ENCODE results near the gene G6PC1.
"Not testable (repeated sequence)": the region's sequence is repeated elsewhere in the genome, so short reads cannot be mapped to it uniquely, and the experiment has no call there.

Gene G6PC1

DNA sequence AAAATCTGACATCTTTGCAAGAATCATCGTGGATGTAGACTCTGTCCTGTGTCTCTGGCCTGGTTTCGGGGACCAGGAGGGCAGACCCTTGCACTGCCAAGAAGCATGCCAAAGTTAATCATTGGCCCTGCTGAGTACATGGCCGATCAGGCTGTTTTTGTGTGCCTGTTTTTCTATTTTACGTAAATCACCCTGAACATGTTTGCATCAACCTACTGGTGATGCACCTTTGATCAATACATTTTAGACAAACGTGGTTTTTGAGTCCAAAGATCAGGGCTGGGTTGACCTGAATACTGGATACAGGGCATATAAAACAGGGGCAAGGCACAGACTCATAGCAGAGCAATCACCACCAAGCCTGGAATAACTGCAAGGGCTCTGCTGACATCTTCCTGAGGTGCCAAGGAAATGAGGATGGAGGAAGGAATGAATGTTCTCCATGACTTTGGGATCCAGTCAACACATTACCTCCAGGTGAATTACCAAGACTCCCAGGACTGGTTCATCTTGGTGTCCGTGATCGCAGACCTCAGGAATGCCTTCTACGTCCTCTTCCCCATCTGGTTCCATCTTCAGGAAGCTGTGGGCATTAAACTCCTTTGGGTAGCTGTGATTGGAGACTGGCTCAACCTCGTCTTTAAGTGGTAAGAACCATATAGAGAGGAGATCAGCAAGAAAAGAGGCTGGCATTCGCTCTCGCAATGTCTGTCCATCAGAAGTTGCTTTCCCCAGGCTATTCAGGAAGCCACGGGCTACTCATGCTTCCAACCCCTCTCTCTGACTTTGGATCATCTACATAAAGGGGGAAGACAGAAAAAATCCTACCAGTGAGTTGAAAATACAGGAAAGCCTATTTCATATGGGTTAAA, at the start of gene G6PC1:
TSS of gene G6PC1 (plus strand) at position 340 of the 872 bp plus-strand sequence. CDS start at position 418, 78 bp downstream.
- H3K27ac Mint-ChIP-seq, result no peak within 1 kb of the TSS
- DNase-seq (no peak), ATAC-seq (no peak)
- no peaks in the 10 kb centered on the region for H3K4me1 Mint-ChIP-seq
- H3K9me3 Mint-ChIP-seq, result no peaks in the 10 kb centered on the region
- H3K36me3 Mint-ChIP-seq (ENCODE audit: low read depth), result no peaks in the 10 kb centered on the region
- no peak within 1 kb of the TSS for H3K4me3 Mint-ChIP-seq
- peaks cover 19% of the 10 kb centered on the region for H3K27me3 Mint-ChIP-seq

DNA sequence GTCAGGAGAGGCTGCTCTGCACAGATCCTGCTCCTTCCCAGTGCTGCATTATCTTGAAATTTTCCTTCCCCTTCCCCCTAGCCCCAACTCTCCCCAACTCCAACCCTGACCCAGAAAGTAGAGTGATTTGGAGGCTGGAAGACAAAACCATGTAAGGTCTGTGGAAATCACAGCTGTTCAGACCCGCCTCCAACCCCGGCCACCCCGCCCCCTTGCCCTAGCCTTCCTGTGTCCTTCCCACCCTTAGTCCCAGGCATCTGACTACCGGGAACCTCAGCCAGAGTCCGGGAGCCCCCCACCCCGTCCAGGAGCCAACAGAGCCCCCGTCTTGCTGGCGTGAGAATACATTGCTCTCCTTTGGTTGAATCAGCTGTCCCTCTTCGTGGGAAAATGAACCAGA, 49.6 kb upstream of the G6PC1 start, which contains the start of gene AOC3:
TSS of gene AOC3 (plus strand) at position 246 of the 400 bp plus-strand sequence. CDS start at position 391, 145 bp downstream.
- Mint-ChIP-seq H3K36me3 (ENCODE audit: low read depth) (no peaks in the 10 kb centered on the region), H3K27me3 (peaks cover 3% of the 10 kb centered on the region), H3K4me1 (peaks cover 15% of the 10 kb centered on the region), H3K9me3 (no peaks in the 10 kb centered on the region), H3K4me3 (no peak within 1 kb of the TSS), H3K27ac (no peak within 1 kb of the TSS)
- DNase-seq (no peak), ATAC-seq (no peak)

DNA sequence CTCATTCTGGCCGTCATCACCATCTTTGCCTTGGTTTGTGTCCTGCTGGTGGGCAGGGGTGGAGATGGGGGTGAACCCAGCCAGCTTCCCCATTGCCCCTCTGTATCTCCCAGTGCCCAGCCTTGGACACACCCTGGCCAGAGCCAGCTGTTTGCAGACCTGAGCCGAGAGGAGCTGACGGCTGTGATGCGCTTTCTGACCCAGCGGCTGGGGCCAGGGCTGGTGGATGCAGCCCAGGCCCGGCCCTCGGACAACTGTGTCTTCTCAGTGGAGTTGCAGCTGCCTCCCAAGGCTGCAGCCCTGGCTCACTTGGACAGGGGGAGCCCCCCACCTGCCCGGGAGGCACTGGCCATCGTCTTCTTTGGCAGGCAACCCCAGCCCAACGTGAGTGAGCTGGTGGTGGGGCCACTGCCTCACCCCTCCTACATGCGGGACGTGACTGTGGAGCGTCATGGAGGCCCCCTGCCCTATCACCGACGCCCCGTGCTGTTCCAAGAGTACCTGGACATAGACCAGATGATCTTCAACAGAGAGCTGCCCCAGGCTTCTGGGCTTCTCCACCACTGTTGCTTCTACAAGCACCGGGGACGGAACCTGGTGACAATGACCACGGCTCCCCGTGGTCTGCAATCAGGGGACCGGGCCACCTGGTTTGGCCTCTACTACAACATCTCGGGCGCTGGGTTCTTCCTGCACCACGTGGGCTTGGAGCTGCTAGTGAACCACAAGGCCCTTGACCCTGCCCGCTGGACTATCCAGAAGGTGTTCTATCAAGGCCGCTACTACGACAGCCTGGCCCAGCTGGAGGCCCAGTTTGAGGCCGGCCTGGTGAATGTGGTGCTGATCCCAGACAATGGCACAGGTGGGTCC, 49.0 kb upstream of the G6PC1 start:
- not testable (repeated sequence) for DNase-seq; H3K4me1 Mint-ChIP-seq; H3K4me3 Mint-ChIP-seq; H3K9me3 Mint-ChIP-seq; H3K36me3 Mint-ChIP-seq (ENCODE audit: low read depth); H3K27ac Mint-ChIP-seq; H3K27me3 Mint-ChIP-seq; ATAC-seq

DNA sequence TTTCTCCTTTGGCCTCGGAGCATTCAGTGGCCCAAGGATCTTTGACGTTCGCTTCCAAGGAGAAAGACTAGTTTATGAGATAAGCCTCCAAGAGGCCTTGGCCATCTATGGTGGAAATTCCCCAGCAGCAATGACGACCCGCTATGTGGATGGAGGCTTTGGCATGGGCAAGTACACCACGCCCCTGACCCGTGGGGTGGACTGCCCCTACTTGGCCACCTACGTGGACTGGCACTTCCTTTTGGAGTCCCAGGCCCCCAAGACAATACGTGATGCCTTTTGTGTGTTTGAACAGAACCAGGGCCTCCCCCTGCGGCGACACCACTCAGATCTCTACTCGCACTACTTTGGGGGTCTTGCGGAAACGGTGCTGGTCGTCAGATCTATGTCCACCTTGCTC, 48.2 kb upstream of the G6PC1 start:
- no peak overlapping the region for H3K4me3 Mint-ChIP-seq
- peaks cover 3% of the 10 kb centered on the region for H3K4me1 Mint-ChIP-seq
- no peaks in the 10 kb centered on the region for H3K36me3 Mint-ChIP-seq (ENCODE audit: low read depth)
- no peak overlapping the region for H3K27ac Mint-ChIP-seq
- peaks cover 3% of the 10 kb centered on the region for H3K27me3 Mint-ChIP-seq
- ATAC-seq, result no peak
- no peaks in the 10 kb centered on the region for H3K9me3 Mint-ChIP-seq
- DNase-seq, result no peak

DNA sequence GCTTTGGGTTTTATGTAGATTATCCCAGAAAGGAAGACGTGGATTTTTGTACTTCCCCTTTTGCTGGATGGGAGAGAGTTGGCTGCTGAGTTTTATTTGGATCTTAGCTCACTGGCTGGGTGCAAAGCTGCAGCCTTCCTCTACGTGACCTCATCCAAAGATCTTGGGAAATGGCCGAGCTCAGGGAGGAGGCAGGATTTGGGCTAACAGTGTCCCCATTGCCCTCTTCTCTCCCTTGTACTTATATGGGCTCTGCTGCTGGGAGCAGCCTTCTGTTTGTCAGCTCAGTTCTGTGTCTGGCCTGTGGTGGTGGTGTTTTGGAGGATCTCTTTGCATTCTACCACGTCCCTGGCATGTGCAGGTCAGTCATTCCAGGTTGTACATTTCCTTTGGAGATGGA, 47.6 kb upstream of the G6PC1 start:
- H3K36me3 Mint-ChIP-seq (ENCODE audit: low read depth), result no peaks in the 10 kb centered on the region
- peaks cover 3% of the 10 kb centered on the region for H3K4me1 Mint-ChIP-seq
- H3K27me3 Mint-ChIP-seq, result peaks cover 3% of the 10 kb centered on the region
- no peak overlapping the region for H3K4me3 Mint-ChIP-seq
- no peak overlapping the region for H3K27ac Mint-ChIP-seq
- DNase-seq (no peak), ATAC-seq (no peak)
- H3K9me3 Mint-ChIP-seq, result no peaks in the 10 kb centered on the region

DNA sequence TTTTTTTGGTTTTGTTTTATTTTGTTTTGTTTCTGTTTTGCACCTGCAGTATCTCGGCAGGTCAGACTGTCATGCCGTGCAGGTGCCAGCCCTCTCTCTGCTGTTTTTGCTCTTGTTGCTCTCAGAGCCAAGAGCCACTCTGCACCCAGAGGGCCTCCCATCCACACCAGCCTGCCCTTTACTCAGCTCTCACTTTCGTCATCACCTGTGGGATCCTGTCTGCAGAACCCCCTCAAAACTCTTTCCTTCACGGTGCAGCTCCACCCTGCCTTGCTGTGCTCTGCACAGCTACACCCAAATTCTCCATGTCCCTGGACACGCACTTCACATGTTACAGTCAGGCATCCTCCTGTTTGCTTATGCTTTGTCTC, 47.0 kb upstream of the G6PC1 start:
- DNase-seq, result no peak
- H3K4me3 Mint-ChIP-seq, result no peak overlapping the region
- H3K27me3 Mint-ChIP-seq, result peaks cover 5% of the 10 kb centered on the region
- no peaks in the 10 kb centered on the region for H3K9me3 Mint-ChIP-seq
- no peaks in the 10 kb centered on the region for H3K36me3 Mint-ChIP-seq (ENCODE audit: low read depth)
- no peak for ATAC-seq
- H3K4me1 Mint-ChIP-seq, result peaks cover 3% of the 10 kb centered on the region
- no peak overlapping the region for H3K27ac Mint-ChIP-seq

DNA sequence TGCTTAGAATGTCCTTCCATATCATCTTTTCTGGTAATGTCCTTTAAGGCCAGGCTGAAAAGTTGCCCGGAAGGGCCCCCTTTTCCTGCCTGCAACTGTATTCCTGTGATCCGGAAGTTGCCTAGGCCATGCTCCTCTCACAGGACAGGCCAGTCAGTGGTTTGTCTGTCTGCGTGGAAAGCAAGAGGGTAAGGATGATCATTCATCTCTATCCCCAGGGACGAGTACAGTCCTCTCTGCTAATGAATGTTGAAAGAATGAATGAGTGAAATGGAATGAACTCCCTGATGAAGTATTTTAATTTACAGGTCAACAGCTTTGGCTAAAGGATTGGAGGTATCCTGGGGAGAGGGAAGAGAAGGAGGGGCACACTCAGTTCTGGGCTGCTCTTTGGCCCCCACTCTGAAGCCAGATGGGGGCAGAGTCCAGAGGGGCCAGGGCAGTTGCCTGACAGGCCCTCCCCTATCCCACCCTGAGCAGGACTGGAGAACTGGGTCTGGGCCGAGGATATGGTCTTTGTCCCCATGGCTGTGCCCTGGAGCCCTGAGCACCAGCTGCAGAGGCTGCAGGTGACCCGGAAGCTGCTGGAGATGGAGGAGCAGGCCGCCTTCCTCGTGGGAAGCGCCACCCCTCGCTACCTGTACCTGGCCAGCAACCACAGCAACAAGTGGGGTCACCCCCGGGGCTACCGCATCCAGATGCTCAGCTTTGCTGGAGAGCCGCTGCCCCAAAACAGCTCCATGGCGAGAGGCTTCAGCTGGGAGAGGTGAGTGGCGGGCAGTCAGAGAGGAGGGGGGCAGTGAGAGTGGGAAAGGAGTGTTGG, 46.4 kb upstream of the G6PC1 start:
- peaks cover 5% of the 10 kb centered on the region for H3K27me3 Mint-ChIP-seq
- H3K36me3 Mint-ChIP-seq (ENCODE audit: low read depth), result no peaks in the 10 kb centered on the region
- no peak overlapping the region for H3K27ac Mint-ChIP-seq
- H3K4me3 Mint-ChIP-seq, result no peak overlapping the region
- DNase-seq (no peak), ATAC-seq (no peak)
- peaks cover 3% of the 10 kb centered on the region for H3K4me1 Mint-ChIP-seq
- H3K9me3 Mint-ChIP-seq, result no peaks in the 10 kb centered on the region

DNA sequence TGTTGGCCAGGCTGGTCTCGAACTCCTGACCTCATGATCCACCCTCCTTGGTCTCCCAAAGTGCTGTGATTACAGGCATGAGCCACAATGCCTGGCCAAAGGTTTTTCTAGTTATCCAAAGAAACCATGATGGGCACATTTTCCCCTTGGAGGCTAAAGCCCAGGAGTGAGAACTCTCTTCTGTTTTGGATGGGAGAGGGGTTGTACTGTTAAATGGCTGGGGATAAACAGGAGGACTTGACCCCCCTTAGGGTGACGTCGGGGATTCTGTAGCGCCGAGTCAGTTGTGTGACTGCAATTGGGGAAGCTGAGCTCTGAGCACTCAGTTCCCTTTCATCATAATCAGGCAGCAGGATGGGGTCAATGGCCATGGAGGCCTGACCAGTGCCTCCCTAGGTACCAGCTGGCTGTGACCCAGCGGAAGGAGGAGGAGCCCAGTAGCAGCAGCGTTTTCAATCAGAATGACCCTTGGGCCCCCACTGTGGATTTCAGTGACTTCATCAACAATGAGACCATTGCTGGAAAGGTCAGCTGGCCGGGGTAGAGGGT, 45.5 kb upstream of the G6PC1 start:
- Mint-ChIP-seq H3K9me3 (no peaks in the 10 kb centered on the region), H3K36me3 (ENCODE audit: low read depth) (no peaks in the 10 kb centered on the region), H3K27me3 (peaks cover 4% of the 10 kb centered on the region), H3K4me1 (peaks cover 2% of the 10 kb centered on the region), H3K27ac (no peak overlapping the region), H3K4me3 (no peak overlapping the region)
- DNase-seq (no peak), ATAC-seq (no peak)

DNA sequence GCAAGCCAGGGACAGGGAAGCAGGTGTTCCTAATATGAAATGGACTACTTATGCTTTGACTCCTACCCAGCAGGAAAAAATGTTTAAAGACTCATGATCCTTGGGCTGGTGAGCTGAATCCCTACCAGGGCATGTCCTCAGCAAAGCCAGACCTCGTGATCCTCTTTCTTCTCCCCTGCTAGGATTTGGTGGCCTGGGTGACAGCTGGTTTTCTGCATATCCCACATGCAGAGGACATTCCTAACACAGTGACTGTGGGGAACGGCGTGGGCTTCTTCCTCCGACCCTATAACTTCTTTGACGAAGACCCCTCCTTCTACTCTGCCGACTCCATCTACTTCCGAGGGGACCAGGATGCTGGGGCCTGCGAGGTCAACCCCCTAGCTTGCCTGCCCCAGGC, 44.5 kb upstream of the G6PC1 start:
- H3K36me3 Mint-ChIP-seq (ENCODE audit: low read depth); H3K4me1 Mint-ChIP-seq; DNase-seq; H3K27me3 Mint-ChIP-seq; ATAC-seq; H3K4me3 Mint-ChIP-seq; H3K9me3 Mint-ChIP-seq; H3K27ac Mint-ChIP-seq: not testable (repeated sequence)

DNA sequence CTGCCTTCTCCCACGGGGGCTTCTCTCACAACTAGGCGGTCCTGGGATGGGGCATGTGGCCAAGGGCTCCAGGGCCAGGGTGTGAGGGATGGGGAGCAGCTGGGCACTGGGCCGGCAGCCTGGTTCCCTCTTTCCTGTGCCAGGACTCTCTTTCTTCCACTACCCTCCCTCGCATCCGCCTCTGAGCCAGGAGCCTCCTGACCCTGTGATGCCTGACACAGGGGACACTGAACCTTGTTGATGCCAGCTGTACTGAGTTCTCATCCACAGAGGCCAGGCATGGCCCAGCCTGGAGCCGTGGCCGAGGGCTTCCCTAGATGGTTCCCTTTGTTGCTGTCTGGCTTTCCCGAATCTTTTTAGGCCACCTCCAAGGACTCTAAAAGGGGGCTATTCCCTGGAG, 44.1 kb upstream of the G6PC1 start:
- H3K27ac Mint-ChIP-seq; H3K9me3 Mint-ChIP-seq; H3K4me1 Mint-ChIP-seq; ATAC-seq; H3K4me3 Mint-ChIP-seq; H3K36me3 Mint-ChIP-seq (ENCODE audit: low read depth); H3K27me3 Mint-ChIP-seq; DNase-seq: not testable (repeated sequence)

DNA sequence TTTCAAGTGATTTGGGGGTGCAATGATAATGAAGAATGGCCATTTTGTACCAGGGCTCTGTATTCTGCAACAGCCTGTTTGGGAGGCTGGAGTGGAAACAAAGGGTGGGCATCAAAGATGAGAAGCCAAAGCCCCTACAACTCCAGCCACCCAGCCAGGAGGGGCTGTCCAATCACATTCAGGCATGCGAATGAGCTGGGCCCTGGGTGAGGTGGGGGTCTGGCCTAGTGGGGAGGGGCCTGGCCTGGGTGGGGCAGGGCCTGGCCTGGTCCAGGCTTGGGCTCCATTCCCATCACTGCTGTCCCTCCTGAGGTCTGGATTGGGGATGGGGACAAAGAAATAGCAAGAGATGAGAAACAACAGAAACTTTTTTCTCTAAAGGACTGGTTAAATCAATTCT, 43.2 kb upstream of the G6PC1 start:
- ATAC-seq, result no peak
- Mint-ChIP-seq H3K9me3 (no peaks in the 10 kb centered on the region), H3K27ac (no peak overlapping the region), H3K36me3 (ENCODE audit: low read depth) (no peaks in the 10 kb centered on the region), H3K27me3 (peaks cover 4% of the 10 kb centered on the region), H3K4me1 (no peaks in the 10 kb centered on the region), H3K4me3 (no peak overlapping the region)
- no peak for DNase-seq

DNA sequence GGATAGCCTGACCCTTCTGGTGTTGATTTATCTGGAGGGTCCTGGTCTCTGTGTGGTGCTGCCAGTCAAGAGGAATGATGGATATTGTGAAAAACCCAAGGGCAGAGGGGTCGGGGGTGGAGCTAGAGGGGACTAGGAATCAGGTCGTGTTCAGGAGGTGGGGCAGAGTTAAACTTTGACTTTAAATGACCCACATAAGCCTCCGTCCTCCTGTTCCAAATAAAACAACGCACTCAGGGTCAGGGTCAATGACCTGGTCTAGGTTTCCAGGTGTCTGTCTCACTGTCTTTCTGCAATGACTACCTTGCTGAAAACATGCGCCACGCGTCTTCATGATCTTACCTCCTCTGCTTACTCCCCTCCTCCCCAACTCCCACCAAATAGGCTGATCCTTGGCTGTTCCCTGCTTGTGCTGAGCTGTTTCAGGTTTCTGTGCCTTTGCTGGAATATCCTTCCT, 34.9 kb upstream of the G6PC1 start:
- H3K36me3 Mint-ChIP-seq (ENCODE audit: low read depth), result no peaks in the 10 kb centered on the region
- DNase-seq (no peak), ATAC-seq (no peak)
- no peaks in the 10 kb centered on the region for H3K4me1 Mint-ChIP-seq
- H3K9me3 Mint-ChIP-seq, result no peaks in the 10 kb centered on the region
- H3K27ac Mint-ChIP-seq, result no peak overlapping the region
- H3K27me3 Mint-ChIP-seq, result peaks cover 12% of the 10 kb centered on the region
- H3K4me3 Mint-ChIP-seq, result no peak overlapping the region

DNA sequence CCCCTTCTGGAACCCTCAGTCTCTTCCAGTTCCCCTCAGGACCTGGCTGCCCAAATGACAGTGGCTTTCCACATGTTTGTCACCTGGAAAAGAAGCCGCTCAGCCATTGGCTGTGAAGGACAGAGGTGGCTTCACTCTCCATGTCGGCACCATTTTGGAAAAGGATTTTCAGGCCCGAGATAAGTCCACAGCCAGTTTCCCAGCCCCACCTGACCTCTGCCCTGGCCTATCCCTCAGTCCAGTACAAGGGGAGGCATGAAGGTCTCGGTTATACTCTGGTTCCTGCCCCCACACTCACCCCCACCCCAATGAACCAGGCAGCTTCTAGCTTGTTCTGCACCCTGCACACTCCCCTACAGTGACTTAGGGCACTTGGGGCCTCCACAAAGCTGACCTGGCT, 34.4 kb upstream of the G6PC1 start:
- Mint-ChIP-seq H3K4me1 (no peaks in the 10 kb centered on the region), H3K27ac (no peak overlapping the region), H3K36me3 (ENCODE audit: low read depth) (no peaks in the 10 kb centered on the region), H3K9me3 (no peaks in the 10 kb centered on the region), H3K4me3 (no peak overlapping the region), H3K27me3 (peaks cover 12% of the 10 kb centered on the region)
- DNase-seq (no peak), ATAC-seq (no peak)

Data from activated naive CD8-positive, alpha-beta T cell treated with anti-CD3 and anti-CD28 coated beads, Interleukin-2, amount 50 U/mL, for 24 hours (primary cell).